BE2C (cell line): ENCODE data around the gene FAM110D.

Experiments used
- DNase-seq: peaks from one replicate; pipeline ENCODE4 v3.0.0-alpha.2; 2020
- H3K27me3 ChIP-seq: fragments of 250-450 bp; sonication (Bioruptor Pico); 2 replicates; pipeline ENCODE4 v1.5.1; 2020; ENCODE audit warnings: mild to moderate bottlenecking
- H3K36me3 ChIP-seq: fragments of 250-450 bp; sonication (Bioruptor Pico); 2 replicates; pipeline ENCODE4 v1.5.1; 2020; ENCODE audit warnings: mild to moderate bottlenecking
- H3K4me1 ChIP-seq: fragments of 250-450 bp; sonication (Bioruptor Pico); 2 replicates; pipeline ENCODE4 v1.5.1; 2020
- H3K4me3 ChIP-seq: 2 replicates; pipeline ENCODE4 v1.5.1; 2011; ENCODE audit warnings: low read depth, low read length
- H3K9me3 ChIP-seq: fragments of 250-450 bp; sonication (Bioruptor Pico); 2 replicates; pipeline ENCODE4 v1.5.1; 2020
- TF ChIP-seq, protein P1 (sequence below): IDR thresholded peaks from 2 replicates; pipeline ENCODE4 v1.5.1; 2012; ENCODE audit warnings: mild to moderate bottlenecking, low read depth, low read length

FAM110D gene

GRCh38 chr1:26171084-26172072, 12.5 kb downstream of the FAM110D start, which contains the start of gene ZNF593OS:
Gene ZNF593OS (minus strand): TSS chr1:26171832. CDS start chr1:26171661, 171 bp downstream.
- no peaks in the 10 kb centered on the region; the same call in 1 of the 2 replicates for H3K4me1 ChIP-seq
- TF ChIP-seq, protein P1, sequence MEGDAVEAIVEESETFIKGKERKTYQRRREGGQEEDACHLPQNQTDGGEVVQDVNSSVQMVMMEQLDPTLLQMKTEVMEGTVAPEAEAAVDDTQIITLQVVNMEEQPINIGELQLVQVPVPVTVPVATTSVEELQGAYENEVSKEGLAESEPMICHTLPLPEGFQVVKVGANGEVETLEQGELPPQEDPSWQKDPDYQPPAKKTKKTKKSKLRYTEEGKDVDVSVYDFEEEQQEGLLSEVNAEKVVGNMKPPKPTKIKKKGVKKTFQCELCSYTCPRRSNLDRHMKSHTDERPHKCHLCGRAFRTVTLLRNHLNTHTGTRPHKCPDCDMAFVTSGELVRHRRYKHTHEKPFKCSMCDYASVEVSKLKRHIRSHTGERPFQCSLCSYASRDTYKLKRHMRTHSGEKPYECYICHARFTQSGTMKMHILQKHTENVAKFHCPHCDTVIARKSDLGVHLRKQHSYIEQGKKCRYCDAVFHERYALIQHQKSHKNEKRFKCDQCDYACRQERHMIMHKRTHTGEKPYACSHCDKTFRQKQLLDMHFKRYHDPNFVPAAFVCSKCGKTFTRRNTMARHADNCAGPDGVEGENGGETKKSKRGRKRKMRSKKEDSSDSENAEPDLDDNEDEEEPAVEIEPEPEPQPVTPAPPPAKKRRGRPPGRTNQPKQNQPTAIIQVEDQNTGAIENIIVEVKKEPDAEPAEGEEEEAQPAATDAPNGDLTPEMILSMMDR: no peak
- no peaks in the 10 kb centered on the region for H3K27me3 ChIP-seq
- 0 out of 2 replicates have a peak, but pooled peaks cover 3% of the 10 kb centered on the region for H3K36me3 ChIP-seq
- no peaks in the 10 kb centered on the region for H3K9me3 ChIP-seq
- DNase-seq: no peak
- H3K4me3 ChIP-seq: peak within 1 kb of the TSS; percentile 75

DNA sequence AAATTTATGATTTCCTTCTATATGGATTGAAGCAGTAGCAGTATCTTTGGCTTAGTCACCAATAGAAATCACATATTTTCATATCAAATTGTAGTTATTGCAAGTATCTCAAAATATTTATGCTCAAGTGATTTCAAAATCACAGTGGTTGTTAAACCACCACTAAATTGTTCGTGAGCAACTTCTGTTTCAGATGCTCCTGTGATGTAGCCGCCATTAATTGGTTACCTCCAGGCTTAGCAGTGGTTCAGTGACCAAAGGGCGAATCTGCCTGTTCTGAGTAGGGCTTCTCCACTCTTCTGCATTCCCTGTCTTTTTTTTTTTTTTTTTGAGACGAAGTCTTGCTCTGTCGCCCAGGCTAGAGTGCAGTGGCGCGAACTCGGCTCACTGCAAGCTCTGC, 16.5 kb downstream of the FAM110D start:
- no peak for DNase-seq
- no peaks in the 10 kb centered on the region for H3K4me1 ChIP-seq
- no peak overlapping the region for H3K4me3 ChIP-seq
- 0 out of 2 replicates have a peak, but pooled peaks cover 3% of the 10 kb centered on the region for H3K36me3 ChIP-seq
- H3K9me3 ChIP-seq: no peaks in the 10 kb centered on the region
- H3K27me3 ChIP-seq: no peaks in the 10 kb centered on the region
- TF ChIP-seq, protein P1: no peak

- H3K9me3 ChIP-seq: no peaks in the 10 kb centered on the region
- H3K36me3 ChIP-seq: no peaks in the 10 kb centered on the region
- no peak within 1 kb of the TSS for H3K4me3 ChIP-seq
- no peaks in the 10 kb centered on the region for H3K27me3 ChIP-seq
- DNase-seq: no peak
- TF ChIP-seq, protein P1: no peak
- H3K4me1 ChIP-seq: no peaks in the 10 kb centered on the region
These were observed 18.4 kb downstream of the FAM110D start, which contains the start of gene CNKSR1 for GRCh38 chr1:26177182-26177684. Gene CNKSR1 (plus strand): TSS chr1:26177491. CDS start chr1:26177548, 57 bp downstream.

GRCh38 chr1:26180010-26180506, 21.2 kb downstream of the FAM110D start:
- no peak overlapping the region for H3K4me3 ChIP-seq
- no peaks in the 10 kb centered on the region for H3K9me3 ChIP-seq
- TF ChIP-seq, protein P1: no peak
- H3K4me1 ChIP-seq: no peaks in the 10 kb centered on the region
- H3K36me3 ChIP-seq: no peaks in the 10 kb centered on the region
- no peak for DNase-seq
- no peaks in the 10 kb centered on the region for H3K27me3 ChIP-seq

DNA sequence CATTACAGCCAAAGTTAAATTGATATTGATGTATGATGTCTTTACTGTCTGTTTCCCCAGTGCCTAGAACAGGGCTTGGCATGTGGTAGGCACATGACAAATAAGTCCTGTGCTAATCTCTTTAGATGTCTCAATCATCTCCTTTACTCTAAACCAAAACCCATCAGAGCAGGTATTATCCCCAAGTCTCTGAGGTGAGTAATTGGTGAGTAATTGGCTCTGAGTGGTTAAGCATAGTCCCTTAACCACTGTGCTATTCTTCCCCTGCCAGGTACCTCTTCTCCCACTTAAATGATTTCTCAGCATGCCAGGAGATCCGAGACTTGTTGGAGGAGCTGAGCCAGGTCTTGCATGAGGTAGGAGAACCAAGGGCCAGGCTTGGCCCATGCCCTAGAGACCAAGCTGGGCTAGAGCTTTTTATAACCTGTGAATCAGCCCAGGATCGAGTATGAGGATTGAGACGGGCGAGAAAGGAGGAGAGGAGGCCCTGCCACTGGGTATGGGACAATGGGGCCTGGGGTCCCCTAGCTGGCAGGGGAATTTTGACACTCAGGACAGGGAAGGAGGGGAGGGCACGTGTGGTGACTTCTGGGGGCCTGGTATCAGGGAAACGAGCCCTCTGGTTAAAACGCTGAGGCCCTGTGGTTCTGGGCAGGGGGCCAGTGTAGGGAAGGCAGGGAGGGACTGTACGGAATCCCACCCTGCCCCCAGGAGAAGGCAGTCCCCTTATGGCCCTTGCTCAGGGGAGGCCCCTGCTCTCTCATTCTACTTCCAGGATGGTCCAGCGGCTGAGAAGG, 22.9 kb downstream of the FAM110D start:
- no peak for DNase-seq
- no peaks in the 10 kb centered on the region for H3K36me3 ChIP-seq
- TF ChIP-seq, protein P1: no peak
- H3K4me3 ChIP-seq: no peak overlapping the region
- no peaks in the 10 kb centered on the region for H3K4me1 ChIP-seq
- H3K9me3 ChIP-seq: no peaks in the 10 kb centered on the region
- H3K27me3 ChIP-seq: no peaks in the 10 kb centered on the region
